HG03196 (cell line): ENCODE data around the gene ADCK2.
"Not testable (repeated sequence)": the region's sequence is repeated elsewhere in the genome, so short reads cannot be mapped to it uniquely, and the experiment has no call there.

Source experiments
- ATAC-seq: cut with Tn5 transposase; IDR thresholded peaks from one replicate; pipeline ENCODE4 v1.9.1; 2021; ENCODE audit not compliant: unreplicated experiment

The ADCK2 gene

GRCh38 chr7:140672382-140673062 is at the start of gene ADCK2:
Gene ADCK2, plus strand, starts transcription at chr7:140672945. Its CDS starts 386 bp downstream, at chr7:140673331.
- peak; percentile 40 for ATAC-seq

- no peak for ATAC-seq
These were observed 48.8 kb upstream of the ADCK2 start for GRCh38 chr7:140623980-140624379.

- ATAC-seq, result no peak
These were observed 48.2 kb upstream of the ADCK2 start for GRCh38 chr7:140624392-140625191.

GRCh38 chr7:140625192-140625558 is 47.6 kb upstream of the ADCK2 start:
- not testable (repeated sequence) for ATAC-seq

- no peak for ATAC-seq
These were observed 46.6 kb upstream of the ADCK2 start for GRCh38 chr7:140625908-140626868.

- no peak for ATAC-seq
These were observed 41.7 kb upstream of the ADCK2 start for GRCh38 chr7:140631021-140631420.

GRCh38 chr7:140631602-140632001 is 41.1 kb upstream of the ADCK2 start:
- ATAC-seq, result no peak

GRCh38 chr7:140635345-140635744 is 37.4 kb upstream of the ADCK2 start:
- no peak for ATAC-seq

- no peak for ATAC-seq
These were observed 36.9 kb upstream of the ADCK2 start for GRCh38 chr7:140635816-140636215.

GRCh38 chr7:140637400-140637799 is 35.3 kb upstream of the ADCK2 start:
- no peak for ATAC-seq

GRCh38 chr7:140638173-140638791 is 34.5 kb upstream of the ADCK2 start:
- no peak for ATAC-seq

GRCh38 chr7:140639366-140640053 is 33.2 kb upstream of the ADCK2 start:
- no peak for ATAC-seq

GRCh38 chr7:140640060-140640637 is 32.6 kb upstream of the ADCK2 start:
- ATAC-seq, result no peak

- ATAC-seq, result no peak
These were observed 31.8 kb upstream of the ADCK2 start, which contains the start of gene DENND2A for GRCh38 chr7:140640727-140641523. Gene DENND2A, minus strand, starts transcription at chr7:140640813. Its CDS starts 38,416 bp downstream, at chr7:140602397.

- ATAC-seq, result no peak
These were observed 31.1 kb upstream of the ADCK2 start for GRCh38 chr7:140641524-140642195.

- no peak for ATAC-seq
These were observed 29.3 kb upstream of the ADCK2 start for GRCh38 chr7:140643416-140643815.

- not testable (repeated sequence) for ATAC-seq
These were observed 28.0 kb upstream of the ADCK2 start for GRCh38 chr7:140644761-140645160.

- no peak for ATAC-seq
These were observed 27.4 kb upstream of the ADCK2 start for GRCh38 chr7:140645166-140645900.
